NCI-H1105 treated with DMSO at 0.1 percent for 48 hours (cell line): ENCODE data around the gene REPIN1.
"Not testable (repeated sequence)": the region's sequence is repeated elsewhere in the genome, so short reads cannot be mapped to it uniquely, and the experiment has no call there.

Experiments
- DNase-seq: peaks from one replicate; lab custom pipeline; 2025; lab: John Stamatoyannopoulos, UW

Gene REPIN1

DNA sequence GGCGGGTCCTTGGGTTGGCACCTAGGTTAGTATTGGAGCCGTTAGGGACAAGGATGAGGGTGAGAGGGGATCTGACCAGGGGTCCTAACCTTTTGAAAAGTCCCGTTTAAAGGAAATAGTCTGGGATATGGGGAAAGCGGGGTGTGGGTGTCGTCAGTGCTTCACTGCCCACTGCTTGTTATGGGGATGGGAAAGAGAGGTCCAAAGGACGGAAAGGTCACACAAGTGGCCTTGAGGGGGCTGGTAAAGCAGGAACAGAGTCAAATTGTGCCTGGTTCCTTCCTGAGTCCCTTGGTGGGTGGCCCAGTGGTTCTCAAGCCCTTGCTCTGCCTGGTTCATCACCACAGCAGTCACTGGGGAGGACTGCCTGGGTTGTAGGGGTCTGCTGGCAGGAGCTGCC, 7.9 kb downstream of the REPIN1 start:
- no peak for DNase-seq

DNA sequence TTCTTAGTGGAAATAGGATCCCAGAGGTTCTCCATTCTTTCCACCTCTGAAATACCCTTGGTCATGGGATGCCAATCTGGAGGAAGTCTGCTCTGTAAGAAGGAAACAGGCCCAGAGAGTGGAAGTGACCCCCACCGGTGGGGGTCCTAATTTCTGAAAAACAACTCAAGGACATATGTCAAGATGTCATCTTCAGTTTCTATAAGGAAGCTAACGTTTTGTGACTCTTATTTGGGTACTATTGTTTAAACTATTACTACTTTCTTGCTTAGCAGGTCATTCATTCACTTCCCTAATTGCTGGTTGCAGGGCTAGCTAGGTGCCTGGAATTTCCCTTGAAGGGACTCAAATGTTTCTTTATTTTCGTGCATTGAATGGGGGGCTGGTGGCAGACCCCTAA, 8.6 kb downstream of the REPIN1 start:
- DNase-seq, result no peak

DNA sequence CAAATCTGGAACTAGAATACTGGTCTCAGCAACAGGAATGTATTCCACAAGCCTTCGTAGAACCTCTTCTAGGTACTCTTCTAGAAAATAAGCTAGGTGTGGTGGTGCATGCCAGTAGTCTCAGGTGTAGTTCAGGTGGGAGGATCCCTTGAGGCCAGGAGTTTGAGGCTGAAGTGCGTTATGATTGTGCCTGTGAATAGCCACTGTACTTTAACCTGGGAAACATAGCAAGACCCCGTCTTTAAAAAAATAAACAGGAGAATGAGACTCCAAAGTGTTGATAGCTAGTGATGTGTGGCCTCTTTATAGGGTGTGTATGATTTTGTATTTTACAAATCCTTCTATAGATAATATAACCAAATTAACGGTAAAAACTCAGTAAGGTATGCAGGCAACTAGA, 9.0 kb downstream of the REPIN1 start:
- DNase-seq, result no peak

DNA sequence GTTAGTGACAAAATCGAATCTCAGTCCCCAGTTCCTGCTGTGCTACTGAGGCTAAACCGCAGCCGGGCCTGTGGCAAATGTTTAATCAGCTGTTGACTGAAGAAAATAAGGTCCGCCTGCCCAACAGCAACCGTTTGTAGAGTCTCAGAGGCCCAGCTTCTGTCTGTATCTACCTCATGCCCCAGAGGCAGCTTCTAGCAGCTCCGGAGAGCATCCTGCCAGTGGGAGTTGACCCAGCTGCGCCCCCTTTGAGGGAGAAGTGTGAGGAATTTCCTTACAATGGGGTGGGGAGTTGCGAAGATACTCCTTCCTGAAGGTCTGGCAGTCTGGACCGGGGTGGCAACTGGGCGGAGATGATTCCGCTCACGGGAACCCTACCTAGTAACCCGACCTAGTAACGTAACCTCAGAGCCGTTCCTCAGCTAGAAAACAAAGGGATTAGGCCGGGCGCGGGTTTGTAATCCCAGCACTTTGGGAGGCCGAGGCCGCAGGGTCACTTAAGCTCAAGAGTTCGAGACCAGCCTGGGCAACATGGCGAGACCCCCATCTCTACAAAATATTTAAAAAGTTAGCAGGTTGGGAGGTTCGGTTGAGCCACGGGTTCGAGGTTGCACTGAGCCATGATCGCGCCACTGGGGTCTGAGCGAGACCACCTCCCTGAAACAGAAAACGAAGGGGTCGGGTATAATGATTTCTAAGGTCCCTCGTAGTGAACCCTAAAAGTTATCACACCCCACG, 9.7 kb downstream of the REPIN1 start:
- DNase-seq, result peak; percentile 77

DNA sequence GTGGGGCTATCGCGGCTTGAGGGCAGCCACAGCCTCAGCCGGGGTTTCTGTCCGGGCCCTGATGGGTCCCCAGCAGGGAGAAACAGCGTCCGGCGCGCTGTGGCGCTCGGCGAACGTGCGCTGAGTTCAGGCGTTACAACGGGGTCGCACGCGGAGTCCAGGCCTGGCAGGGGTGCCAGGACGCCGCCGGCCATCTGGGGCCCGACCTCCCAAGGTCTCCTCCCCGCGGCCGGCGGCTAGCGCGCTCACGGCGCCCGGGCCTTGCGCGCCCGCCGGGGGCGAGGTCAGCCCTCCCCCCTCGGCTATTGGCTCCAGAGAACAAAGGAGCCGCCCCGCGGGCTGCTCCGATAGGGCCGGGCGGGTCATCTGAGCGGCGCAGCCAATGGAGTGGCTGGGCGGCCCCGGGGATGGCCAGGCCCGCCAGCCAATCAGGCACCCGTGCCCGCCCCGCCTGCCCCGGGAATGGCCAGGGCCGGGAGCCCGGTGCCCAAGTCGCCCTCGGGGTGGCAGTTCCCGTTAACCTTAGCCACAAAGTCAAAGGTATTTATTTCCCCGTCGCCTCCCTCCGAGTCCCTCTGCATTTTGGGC, 10.3 kb downstream of the REPIN1 start, which contains the start of gene ZNF775:
ZNF775 (plus strand) TSS at position 478 of the 588 bp plus-strand sequence. CDS start 9,141 bp downstream, outside the sequence.
- peak; percentile 96 for DNase-seq

DNA sequence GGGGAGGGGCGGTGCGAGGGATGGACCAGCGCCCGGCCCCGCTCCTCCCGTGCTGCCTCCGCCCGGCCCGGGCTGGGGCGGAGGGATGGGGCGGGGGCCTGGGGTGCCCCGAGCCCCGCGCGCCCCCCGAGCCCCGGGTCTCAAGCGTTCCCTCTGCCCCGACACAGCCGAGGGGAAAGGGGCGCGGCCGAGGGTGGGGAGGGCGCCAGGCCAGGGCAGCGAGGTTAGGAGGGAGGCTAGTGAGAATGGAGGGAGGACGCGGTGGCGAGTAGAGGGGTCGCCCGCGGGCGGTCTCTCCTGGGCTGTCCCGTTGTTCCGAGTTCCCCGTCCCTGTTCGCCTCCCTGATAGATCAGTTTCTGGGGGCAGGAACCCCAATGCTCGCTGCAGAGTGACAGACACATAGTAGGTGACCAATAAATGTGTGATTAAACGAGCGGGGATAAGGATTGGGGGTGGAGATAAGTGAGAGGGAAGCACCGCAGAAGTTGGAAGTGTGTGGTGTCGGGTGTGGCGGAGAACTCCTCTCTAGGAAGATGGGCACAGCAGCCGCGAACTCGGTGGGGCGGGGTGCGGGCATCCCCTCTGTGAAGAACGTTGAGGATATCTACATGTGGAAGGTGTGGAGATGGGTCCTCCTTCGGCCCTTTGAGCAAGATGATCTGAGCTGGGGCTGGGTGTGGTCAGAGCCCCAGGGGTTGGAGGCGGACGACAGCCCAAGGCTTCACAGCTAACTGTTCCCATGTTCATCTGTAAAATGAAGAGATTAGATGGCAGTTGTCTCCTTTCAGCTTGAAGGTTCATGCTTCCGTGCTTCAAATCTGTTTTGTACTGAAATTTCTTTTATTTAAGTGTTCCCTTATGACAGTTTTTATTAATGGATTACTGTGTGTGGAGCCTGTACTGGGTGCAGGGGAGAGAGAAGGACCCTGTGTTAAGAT, 11.1 kb downstream of the REPIN1 start:
- no peak for DNase-seq

DNA sequence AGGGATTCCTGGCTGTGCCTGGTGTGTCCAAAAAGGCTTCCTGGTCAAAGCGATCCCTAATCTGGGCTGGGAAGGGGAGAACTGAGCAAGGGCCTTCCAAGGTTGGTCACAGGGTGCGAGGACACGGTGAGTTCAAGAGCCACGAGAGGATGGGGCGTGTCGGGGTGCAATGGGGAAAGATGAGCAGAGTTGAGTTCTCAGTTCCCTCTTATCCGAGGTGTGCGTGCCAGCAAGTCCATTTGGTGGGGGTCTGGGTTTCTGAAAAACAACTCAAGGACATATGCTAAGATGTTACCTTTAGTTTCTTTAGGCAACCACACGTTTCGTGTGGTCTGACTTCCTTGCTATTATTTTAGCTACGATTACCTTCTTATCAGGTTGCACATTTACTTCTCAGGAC, 11.8 kb downstream of the REPIN1 start:
- DNase-seq, result no peak

DNA sequence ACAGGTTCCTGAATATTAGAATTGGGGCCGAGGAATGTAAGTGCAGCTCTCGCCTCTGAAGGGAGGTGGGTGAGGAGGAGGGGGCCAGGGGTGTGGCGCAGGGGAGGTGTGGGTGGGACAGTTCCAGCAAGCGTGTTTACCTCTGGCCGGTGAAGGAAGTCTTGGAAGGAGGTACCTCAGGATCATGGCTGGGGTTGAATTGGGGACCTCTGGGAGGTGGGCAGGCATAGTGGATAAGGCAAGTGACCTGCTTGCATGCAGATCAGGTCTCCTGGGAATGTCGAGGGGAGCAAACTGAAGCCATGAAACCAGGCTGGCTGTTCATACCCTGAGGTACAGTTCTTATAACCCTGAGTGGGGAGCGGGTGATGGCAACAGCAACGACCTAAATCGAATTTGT, 12.5 kb downstream of the REPIN1 start:
- no peak for DNase-seq

DNA sequence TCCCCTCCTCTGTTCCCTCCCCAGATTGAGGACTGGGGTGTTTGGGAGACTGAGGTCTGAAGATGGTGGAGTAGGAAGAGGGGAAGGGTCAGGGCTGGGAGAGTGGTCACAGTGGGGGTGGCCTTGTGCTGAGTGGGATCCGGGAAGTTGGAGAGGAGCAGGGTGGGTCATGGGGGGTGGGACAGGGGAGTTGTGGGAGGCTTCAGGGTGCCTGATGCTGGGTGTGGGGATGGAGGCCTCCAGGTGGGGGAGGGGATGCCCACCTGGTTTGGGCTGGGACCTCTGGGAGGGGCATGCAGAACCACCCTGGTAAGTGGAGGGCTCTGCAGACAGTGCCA, 13.1 kb downstream of the REPIN1 start:
- DNase-seq, result no peak

DNA sequence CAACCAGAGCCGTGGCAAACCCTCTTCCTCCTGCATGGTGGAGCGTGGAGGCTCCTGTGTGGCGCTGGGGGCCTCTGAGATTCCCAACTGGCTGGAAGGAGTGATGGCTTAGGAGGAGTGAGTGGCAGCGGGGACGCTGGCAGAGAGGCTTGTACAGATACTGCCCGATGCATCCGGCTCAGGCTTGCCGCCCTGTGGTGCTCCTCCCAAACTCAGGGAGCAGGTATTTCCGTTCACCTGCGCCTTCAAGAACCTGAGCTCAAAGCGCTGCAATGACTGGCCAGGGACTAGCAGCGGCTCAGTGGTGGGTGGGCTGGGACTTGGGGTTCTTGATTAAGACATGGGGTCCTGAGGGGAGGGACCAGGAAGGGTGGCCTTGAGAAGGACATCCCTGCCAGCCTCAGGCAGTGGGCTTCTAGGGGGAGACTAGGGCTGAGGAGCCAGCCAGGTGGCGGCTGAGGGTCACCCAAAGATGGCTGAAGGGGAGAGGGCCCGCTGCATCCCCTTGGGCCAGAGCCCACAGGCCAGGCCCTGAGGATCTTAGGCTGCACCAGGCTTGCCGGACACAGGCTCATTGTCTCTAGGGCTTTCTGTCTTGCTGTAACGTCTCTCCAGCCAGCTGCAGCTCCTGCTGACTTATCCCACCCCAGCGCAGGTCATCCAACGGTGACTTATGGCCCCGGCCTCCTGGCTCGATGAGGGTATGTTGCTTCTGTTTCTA, 13.7 kb downstream of the REPIN1 start:
- DNase-seq, result no peak

DNA sequence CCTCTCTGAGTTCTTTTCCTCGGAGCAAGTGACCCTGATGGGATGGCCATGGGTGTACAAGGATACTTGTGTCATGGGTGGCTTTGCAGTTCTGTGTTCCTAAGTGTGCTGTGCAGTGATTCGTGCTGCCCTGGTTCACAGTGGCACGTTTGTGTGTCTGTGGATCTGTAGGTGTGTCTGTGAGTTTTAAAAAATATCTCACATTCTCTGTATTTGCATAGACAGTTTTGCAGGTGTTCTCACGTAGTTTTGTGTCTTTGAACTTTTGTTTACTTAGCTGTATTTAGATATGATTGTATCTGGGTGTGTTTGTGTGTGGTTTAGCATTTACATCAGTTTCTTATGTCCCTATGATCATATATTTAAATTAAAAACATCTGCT, 14.2 kb downstream of the REPIN1 start:
- no peak for DNase-seq

DNA sequence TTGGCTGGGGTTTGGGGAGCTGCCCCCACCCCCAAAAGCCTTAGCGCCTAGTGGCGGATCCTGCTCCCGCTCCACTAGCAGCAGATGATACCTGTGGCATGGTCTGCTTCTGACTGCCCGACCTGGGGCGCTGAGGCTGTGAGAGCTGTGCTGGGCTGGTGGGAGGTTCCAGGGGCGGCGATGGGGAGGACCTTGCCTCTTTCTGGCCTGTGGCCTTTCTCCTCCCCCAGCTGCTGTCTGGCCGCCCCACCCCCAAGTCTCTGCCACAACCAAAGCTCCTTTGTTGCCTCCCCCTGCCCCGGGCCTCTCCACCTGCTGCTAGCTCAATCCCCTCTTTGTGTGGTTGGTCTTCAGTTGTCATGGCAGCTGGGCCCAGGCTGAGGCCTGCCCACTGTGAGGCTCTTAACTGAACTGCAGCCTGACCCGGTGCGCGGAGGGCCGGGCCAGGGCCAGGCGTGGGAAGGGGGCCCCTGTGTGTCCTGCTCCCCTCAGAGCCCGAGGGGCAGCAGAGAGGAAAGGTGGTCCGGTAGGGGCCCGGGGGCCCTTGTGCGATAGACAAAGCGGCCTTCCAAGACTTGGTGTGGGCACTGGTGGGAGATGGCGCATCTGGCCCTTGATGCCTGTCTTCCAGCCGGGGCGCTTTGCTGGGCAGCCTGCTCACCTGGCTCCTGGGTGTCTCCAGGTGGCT, 15.2 kb downstream of the REPIN1 start:
- peak; percentile 69 for DNase-seq

DNA sequence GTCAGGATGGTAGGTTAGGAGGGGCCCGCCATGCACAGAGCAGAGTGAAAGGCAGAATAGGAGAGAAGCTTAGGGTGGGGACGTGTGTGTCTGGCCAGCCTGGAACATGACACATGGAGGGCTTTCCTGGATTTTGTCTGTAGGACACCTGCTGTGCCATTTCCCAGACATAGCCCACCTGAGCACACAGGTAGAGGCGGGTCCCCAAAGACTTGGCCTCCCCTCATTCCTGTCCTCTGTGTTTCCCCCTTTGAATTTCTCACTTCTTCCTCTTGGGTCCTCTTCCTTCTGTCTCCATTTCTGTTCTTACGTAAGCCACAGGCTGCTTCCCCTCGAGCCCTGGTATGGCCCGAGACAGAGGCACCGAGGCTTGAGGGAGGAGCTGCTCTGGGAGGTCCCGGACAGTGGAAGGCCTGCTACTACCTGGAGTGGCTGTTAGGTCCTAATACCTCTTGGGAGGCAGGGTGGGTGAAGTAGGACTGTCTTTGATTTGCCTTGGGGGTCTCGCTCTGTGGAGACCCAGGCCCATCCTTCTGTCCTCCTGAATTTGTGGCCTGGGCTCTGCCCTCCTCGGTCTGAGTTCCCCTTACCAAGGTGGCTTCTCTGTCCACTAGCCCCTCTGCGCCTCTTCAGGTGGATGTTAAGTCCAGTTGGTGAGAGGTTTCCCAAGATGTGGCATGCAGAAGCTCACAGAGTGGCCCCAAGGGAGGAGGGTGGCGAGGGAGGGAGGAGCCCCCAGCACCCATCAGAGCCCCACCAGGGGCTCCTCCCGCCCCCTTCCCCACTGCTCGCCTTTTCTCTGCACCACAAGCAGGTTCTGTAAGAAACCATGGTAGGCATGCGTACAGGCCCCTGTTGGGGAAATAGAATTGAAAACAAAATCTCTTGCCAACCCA, 16.0 kb downstream of the REPIN1 start:
- DNase-seq, result no peak

DNA sequence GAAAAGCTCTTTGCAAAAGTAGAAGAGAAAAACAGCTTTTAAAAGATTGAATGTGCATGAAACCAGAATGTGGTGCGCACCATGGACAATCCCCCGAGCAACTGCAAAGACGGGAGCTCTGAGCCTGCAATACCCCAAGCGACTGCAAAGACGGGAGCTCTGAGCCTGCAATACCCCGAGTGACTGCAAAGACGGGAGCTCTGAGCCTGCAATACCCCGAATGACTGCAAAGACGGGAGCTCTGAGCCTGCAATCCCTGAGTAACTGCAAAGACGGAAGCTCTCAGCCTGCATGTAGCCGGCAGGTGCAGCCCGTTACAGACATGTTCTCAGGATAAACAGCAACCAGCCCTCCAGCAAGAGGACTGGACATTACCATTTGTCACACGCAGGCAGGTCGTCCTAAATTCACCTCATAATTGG, 16.7 kb downstream of the REPIN1 start:
- no peak for DNase-seq

DNA sequence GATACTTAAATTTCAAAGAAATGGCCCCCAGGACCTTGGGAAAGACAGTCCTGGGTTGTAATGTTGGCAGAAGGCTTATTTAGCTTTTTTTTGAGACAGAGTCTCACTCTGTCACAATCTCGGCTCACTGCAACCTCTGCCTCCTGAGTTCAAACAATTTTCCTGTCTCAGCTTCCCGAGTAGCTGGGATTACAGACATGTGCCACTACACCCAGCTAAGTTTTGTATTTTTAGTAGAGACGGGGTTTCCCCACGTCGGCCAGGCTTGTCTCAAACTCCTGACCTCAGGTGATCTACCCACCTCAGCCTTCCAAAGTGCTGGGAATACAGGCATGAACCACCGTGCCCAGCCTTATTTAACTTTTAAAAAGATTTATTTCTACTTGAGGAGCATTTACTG, 17.3 kb downstream of the REPIN1 start:
- not testable (repeated sequence) for DNase-seq

DNA sequence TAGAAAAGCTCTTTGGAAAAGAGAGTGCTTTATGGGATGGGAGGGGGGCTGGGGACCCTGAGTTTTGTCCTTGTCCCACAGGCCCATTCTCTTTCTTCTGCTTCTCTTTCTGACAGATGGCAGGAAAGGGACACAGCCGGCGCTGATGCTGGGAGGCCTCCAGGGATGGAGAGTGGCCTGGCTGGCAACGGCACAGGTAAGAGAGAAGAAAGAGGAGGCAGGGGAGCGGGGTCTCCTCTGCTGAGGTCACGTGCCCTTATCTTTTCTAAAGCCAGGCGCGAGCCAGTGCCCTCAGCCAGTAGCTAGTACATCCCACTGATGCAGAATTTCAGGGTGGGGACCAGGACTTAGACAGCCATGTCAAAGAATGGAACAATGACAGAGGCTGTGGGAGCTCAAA, 19.7 kb downstream of the REPIN1 start:
- no peak for DNase-seq

DNA sequence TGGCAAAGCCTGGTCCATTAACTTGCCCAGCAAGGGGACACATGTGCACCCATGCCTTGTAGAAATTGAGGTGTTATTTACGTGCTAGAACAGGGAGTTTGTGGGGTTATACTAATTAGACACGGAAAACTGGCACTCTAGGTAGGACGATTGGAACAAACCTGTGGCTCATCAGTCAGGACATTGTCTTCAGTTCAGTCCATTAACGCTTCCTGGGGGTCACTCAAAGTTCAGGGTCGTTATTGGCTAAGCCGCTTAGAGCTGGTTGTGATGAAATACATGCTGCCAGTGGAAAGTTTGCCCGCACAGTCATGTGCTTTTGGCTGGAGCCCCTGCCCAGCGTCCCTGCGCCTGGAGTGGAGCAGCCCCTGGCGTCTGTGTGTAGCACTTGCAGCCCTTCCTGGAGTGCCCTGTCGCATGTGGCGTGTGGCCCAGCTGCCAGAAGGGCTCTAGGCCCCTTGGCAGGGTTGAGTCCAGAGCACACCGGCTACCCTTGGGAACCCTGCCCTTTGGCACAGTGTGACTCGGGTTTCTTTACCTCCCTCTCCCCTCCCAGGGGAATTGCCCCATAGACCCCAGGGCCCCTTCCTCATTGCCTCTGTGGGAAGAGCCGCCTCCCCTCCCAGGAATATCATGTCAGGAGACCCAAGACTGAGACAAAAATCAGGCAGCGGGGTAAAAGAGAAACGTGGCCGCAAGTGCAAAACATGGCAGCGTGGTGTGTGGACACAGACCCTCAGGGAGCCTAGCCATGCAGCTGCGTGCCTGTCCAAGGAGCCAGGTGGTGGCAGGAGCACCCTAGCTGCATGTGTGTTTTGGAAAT, 20.3 kb downstream of the REPIN1 start:
- DNase-seq, result no peak

DNA sequence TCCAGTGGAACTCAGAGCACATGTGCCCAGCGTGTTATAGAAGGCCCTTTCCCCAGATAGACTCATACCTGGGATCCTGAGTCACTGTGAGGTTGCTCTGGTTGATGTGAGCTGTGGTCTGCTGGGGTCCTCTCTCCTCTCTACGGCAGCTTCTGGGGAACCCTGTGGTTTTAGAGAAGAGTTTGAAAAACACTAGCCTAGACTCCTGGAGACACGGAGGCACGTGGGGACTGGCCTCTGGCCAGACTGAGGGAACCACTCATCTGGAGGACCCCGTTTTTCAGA, 20.9 kb downstream of the REPIN1 start:
- DNase-seq, result no peak

DNA sequence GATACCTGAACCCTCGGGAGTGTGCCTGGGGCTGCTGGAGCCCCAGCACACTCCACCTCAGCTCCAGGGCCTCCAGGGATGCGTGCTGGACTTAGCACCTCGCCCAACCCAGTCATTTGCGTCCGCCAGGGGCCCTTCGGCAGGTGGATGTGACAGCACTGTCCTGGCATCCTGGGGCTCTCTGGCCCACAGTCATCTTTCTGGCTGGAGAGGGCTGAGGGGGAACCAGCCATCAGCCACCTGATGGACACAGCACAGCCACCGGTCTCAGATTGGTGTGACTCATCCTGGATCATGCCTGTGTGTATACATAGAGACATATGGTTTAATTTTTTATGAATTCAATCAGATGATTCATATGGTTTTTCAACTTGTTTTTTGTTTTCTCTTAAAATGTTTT, 21.6 kb downstream of the REPIN1 start:
- no peak for DNase-seq

DNA sequence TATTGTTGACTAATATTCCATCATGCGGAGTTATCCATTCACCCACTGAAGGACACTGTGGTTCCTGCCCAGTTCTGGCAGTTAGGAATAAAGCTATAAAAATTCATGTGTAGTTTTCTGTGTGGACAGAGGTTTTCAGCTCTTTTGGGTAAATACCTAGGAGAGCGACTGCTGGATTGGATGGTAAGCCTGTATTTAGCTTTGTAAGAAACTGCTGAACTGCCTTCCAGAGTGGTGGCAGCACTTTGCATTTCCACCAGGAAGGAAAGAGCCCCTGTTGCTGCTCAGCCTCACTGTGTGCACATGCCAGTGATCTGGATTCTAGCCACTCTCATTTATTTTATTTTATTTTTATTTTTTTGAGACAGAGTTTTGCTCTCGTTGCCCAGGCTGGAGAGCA, 24.7 kb downstream of the REPIN1 start:
- DNase-seq, result no peak
